ENCODE results near the gene VPS4A. TPM values are rescaled to one million over a fixed set of nuclear protein-coding genes. Genes with fewer than 3 reads are reported as not detected.

VPS4A gene
- polyA plus RNA-seq, 1 donor (not counting 4 experiments of a cell fraction or from before 2014, with no cell fraction given): 18.2 TPM

GRCh38 chr16:69267633-69268032, 43.5 kb upstream of the VPS4A start:
- FAIRE-seq (no peak), DNase-seq (ENCODE audit: low read depth, low spot score) (no peak)
- H3K9ac ChIP-seq (ENCODE audit: control insufficient read depth, extremely low read depth, insufficient read depth, low read length): no peak overlapping the region
- TF ChIP-seq EZH2 (IDR thresholded peaks at IDR 0.05; ENCODE audit: low read length): no peak
- TF ChIP-seq, protein P1, sequence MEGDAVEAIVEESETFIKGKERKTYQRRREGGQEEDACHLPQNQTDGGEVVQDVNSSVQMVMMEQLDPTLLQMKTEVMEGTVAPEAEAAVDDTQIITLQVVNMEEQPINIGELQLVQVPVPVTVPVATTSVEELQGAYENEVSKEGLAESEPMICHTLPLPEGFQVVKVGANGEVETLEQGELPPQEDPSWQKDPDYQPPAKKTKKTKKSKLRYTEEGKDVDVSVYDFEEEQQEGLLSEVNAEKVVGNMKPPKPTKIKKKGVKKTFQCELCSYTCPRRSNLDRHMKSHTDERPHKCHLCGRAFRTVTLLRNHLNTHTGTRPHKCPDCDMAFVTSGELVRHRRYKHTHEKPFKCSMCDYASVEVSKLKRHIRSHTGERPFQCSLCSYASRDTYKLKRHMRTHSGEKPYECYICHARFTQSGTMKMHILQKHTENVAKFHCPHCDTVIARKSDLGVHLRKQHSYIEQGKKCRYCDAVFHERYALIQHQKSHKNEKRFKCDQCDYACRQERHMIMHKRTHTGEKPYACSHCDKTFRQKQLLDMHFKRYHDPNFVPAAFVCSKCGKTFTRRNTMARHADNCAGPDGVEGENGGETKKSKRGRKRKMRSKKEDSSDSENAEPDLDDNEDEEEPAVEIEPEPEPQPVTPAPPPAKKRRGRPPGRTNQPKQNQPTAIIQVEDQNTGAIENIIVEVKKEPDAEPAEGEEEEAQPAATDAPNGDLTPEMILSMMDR (optimal IDR thresholded peaks at IDR 0.05 in 1 of 3, IDR thresholded peaks at IDR 0.05 in 1 of 3, conservative IDR thresholded peaks at IDR 0.05 in 1 of 3; ENCODE audit: extremely low read depth in 1 of 3, insufficient read depth in 2 of 3, low read length in 3 of 3): no peak
- H3K9me3 ChIP-seq (ENCODE audit: control insufficient read depth, low read depth, low read length): no peaks in the 10 kb centered on the region
- H3K4me1 ChIP-seq (ENCODE audit: control insufficient read depth, extremely low read depth, insufficient read depth, low read length): no peaks in the 10 kb centered on the region
- H3K79me2 ChIP-seq (ENCODE audit: control insufficient read depth, insufficient read depth, low read length): no peaks in the 10 kb centered on the region
- no peak overlapping the region for H3K4me2 ChIP-seq (ENCODE audit: control insufficient read depth, extremely low read depth, insufficient read depth, low read depth, low read length)
- no peak overlapping the region for H3K4me3 ChIP-seq (ENCODE audit: control insufficient read depth in 2 of 3, extremely low read depth in 1 of 3, insufficient read depth in 2 of 3, low read depth in 1 of 3, low read length in 3 of 3)
- H3K27ac ChIP-seq (ENCODE audit: control insufficient read depth, insufficient read depth, low read length): no peak overlapping the region
- no peaks in the 10 kb centered on the region for H3K9me1 ChIP-seq (ENCODE audit: control insufficient read depth, extremely low read depth, insufficient read depth, low read length)
- no peak overlapping the region for H2AFZ ChIP-seq (ENCODE audit: control insufficient read depth, low read length)
- H4K20me1 ChIP-seq (ENCODE audit: control insufficient read depth, extremely low read depth, insufficient read depth, low read length): no peaks in the 10 kb centered on the region
- dilution Hi-C loops (cut with MboI; ENCODE audit: extremely low pct_ligation_motif_present, low sequenced_read_pairs): no loop called here
- no peaks in the 10 kb centered on the region for H3K27me3 ChIP-seq (ENCODE audit: control insufficient read depth, extremely low read depth, insufficient read depth, low read length)
- H3K36me3 ChIP-seq (ENCODE audit: control insufficient read depth in 2 of 2, extremely low read depth in 1 of 2, insufficient read depth in 2 of 2, low read length in 2 of 2): no peaks in the 10 kb centered on the region

- dilution Hi-C loops (cut with MboI; ENCODE audit: extremely low pct_ligation_motif_present, low sequenced_read_pairs): no loop called here
- DNase-seq (ENCODE audit: low read depth, low spot score) (no peak), FAIRE-seq (no peak)
- Histone ChIP-seq H3K79me2 (ENCODE audit: control insufficient read depth, insufficient read depth, low read length) (no peaks in the 10 kb centered on the region), H3K9ac (ENCODE audit: control insufficient read depth, extremely low read depth, insufficient read depth, low read length) (no peak overlapping the region), H3K9me3 (ENCODE audit: control insufficient read depth, low read depth, low read length) (no peaks in the 10 kb centered on the region), H3K36me3 (ENCODE audit: control insufficient read depth in 2 of 2, extremely low read depth in 1 of 2, insufficient read depth in 2 of 2, low read length in 2 of 2) (no peaks in the 10 kb centered on the region), H2AFZ (ENCODE audit: control insufficient read depth, low read length) (no peak overlapping the region), H3K4me1 (ENCODE audit: control insufficient read depth, extremely low read depth, insufficient read depth, low read length) (no peaks in the 10 kb centered on the region), H3K4me3 (ENCODE audit: control insufficient read depth in 2 of 3, extremely low read depth in 1 of 3, insufficient read depth in 2 of 3, low read depth in 1 of 3, low read length in 3 of 3) (no peak overlapping the region), H3K27ac (ENCODE audit: control insufficient read depth, insufficient read depth, low read length) (no peak overlapping the region), H3K27me3 (ENCODE audit: control insufficient read depth, extremely low read depth, insufficient read depth, low read length) (no peaks in the 10 kb centered on the region), H4K20me1 (ENCODE audit: control insufficient read depth, extremely low read depth, insufficient read depth, low read length) (no peaks in the 10 kb centered on the region), H3K9me1 (ENCODE audit: control insufficient read depth, extremely low read depth, insufficient read depth, low read length) (no peaks in the 10 kb centered on the region), H3K4me2 (ENCODE audit: control insufficient read depth, extremely low read depth, insufficient read depth, low read depth, low read length) (no peak overlapping the region)
- TF ChIP-seq EZH2 (IDR thresholded peaks at IDR 0.05; ENCODE audit: low read length): no peak
- TF ChIP-seq, protein P1 (optimal IDR thresholded peaks at IDR 0.05 in 1 of 3, IDR thresholded peaks at IDR 0.05 in 1 of 3, conservative IDR thresholded peaks at IDR 0.05 in 1 of 3; ENCODE audit: extremely low read depth in 1 of 3, insufficient read depth in 2 of 3, low read length in 3 of 3): no peak
These were observed 40.8 kb upstream of the VPS4A start for GRCh38 chr16:69270395-69270794.
